B cell (primary cell): Measurements from ENCODE around the gene BBIP1.

Experiments used
- CTCF ChIP-seq: fragments of 200-600 bp; IDR thresholded peaks from one replicate; pipeline ENCODE4 v1.8.0; 2022; ENCODE audit warnings: antibody characterized with exemption, mild to moderate bottlenecking
- EZH2 ChIP-seq: IDR thresholded peaks from 2 replicates; pipeline ENCODE4 v1.6.1; 2012; ENCODE audit warnings: borderline replicate concordance, low read depth, mild to moderate bottlenecking, moderate library complexity, low read length; ENCODE audit not compliant: insufficient read depth, poor library complexity, severe bottlenecking

GRCh38 chr10:110914431-110914830 lies 4.5 kb downstream of the BBIP1 start:
- TF ChIP-seq CTCF (no peak), EZH2 (no peak)
